HUES64 (cell line): ENCODE data around the gene YEATS4. TPM values are rescaled to one million over a fixed set of nuclear protein-coding genes. Genes with fewer than 3 reads are reported as not detected.
"Not testable (repeated sequence)": the region's sequence is repeated elsewhere in the genome, so short reads cannot be mapped to it uniquely, and the experiment has no call there.

Experiments
- H3K27ac ChIP-seq: 2 replicates; pipeline ENCODE4 v1.7.0; 2013; ENCODE audit warnings: low read depth, low read length, inconsistent platforms
- H3K27me3 ChIP-seq: 2 replicates; pipeline ENCODE4 v1.6.1; 2013; ENCODE audit warnings: mild to moderate bottlenecking, low read length; ENCODE audit not compliant: insufficient read depth
- H3K36me3 ChIP-seq: 2 replicates; pipeline ENCODE4 v1.6.1; 2013; ENCODE audit warnings: mild to moderate bottlenecking, low read length; ENCODE audit not compliant: insufficient read depth
- H3K4me1 ChIP-seq: 2 replicates; pipeline ENCODE4 v1.6.1; 2013; ENCODE audit warnings: mild to moderate bottlenecking, low read length, moderate library complexity; ENCODE audit not compliant: insufficient read depth
- H3K4me3 ChIP-seq: 2 replicates; pipeline ENCODE4 v1.5.1; 2013; ENCODE audit warnings: mild to moderate bottlenecking, low read length, moderate library complexity
- H3K9ac ChIP-seq: 2 replicates; pipeline ENCODE4 v1.6.1; 2013; ENCODE audit warnings: mild to moderate bottlenecking, low read depth, low read length
- H3K9me3 ChIP-seq: 2 replicates; pipeline ENCODE4 v1.6.1; 2013; ENCODE audit warnings: low read depth, low read length; ENCODE audit not compliant: insufficient read depth
- WGBS: fragments of 150-250, 120-280 bp; methylation state at CpG from one replicate; pipeline ENCODE4 v1.1.7; 2013; ENCODE audit warnings: missing lambda C conversion rate; 5-methylcytosine and 5-hydroxymethylcytosine counted together
- polyA plus RNA-seq, 2 experiments: library from polyadenylated mRNA; stranded (reverse); fragments of 50-300 nt; gene quantifications; one replicate each; pipeline ENCODE4 v1.2.3, GENCODE V29; 2013

The YEATS4 gene
- 35.6 TPM for polyA plus RNA-seq (2013, experiment 1 of 2)
- 40.3 TPM for polyA plus RNA-seq (2013, experiment 2 of 2)

DNA sequence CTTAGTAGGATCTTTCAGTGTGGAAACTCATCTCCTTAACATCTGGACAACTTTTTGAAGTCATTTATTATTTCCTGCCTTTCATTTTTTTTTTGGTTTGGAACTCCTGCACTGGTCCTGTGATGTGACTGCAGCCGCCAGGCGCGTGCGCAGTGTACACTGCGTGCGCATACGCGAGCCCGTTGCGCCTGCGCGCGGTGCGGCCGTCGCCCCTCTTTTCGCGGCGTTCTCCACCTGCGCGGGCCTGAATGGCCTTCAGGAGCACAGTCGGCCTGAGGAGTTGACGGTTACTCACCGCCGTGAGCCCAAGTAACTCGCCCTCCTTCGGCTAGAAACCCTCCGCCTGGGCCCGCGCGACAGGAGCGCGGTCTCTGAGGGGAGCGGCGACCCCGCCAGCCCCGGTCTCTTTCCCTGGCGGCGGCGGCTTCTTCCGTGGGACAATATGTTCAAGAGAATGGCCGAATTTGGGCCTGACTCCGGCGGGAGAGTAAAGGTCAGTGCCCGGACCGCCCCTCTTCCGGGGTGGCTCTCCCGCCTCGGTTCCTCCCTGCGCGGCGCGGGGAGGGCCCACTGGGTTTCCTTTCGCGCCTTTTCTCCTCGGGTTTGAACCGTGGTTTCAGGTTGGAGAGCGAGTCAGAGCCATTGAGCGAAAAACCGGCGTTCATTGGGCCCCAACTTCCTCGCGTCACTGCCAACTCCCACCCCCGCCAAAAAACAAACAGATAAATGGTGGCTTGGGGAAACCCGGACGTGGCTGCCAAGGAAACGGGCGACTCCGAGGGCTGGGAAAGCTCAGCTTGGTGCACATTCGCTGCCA is at the start of gene YEATS4:
Gene YEATS4, plus strand, starts transcription at position 213 of the 817 bp plus-strand sequence. Its CDS starts 230 bp downstream, at position 443.
- Histone ChIP-seq H3K4me1 (0 out of 2 replicates have a peak, but pooled peaks cover 4% of the 10 kb centered on the region), H3K27me3 (no peaks in the 10 kb centered on the region), H3K36me3 (peaks cover 26% of the 10 kb centered on the region), H3K9ac (peak within 1 kb of the TSS; percentile 97), H3K4me3 (peak within 1 kb of the TSS; percentile 88), H3K27ac (peak within 1 kb of the TSS; percentile 99), H3K9me3 (no peaks in the 10 kb centered on the region; the same call in 1 of the 2 replicates)
- under 1% methylated on average over 70 of the region's 70 CpGs for WGBS

DNA sequence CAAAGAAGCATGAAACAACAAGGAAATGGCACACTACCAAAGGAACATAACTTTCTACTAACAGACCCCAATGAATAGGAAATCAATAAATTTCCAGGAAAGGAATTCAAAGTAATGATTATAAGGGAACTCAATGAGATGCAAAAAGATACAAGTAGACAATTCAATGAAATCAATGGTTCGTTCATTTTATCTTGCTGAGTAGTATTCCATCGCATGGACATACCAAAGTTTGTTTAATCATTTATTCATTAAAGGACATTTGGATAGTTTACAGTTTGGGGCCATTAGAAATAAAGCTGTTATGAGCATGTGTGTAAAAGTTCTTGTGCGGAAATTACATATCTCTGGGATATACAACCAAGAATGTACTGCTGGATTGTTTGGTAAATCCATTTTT is 46.3 kb upstream of the YEATS4 start:
- WGBS, result 98% methylated on average over 3 of the region's 3 CpGs
- H3K27me3 ChIP-seq, result no peaks in the 10 kb centered on the region
- H3K9me3 ChIP-seq, result peaks cover 10% of the 10 kb centered on the region; the same call in 1 of the 2 replicates

DNA sequence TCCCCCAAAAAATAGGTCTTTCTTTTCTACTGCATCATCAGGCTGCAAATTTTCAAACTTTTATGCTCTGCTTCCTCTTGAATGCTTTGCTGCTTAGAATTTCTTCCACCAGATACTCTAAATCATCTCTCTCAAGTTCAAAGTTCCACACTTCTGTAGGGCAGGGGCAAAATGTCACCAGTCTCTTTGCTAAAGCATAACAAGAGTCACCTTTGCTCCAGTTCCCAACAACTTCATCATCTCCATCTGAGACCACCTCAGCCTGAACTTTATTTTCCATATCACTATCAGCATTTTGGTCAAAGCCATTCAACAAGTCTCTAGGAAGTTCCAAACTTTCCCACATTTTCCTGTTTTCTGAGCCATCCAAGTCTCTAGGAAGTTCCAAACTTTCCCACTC is 42.8 kb upstream of the YEATS4 start:
- not testable (repeated sequence) for H3K36me3 ChIP-seq, H3K27me3 ChIP-seq, H3K27ac ChIP-seq, H3K4me1 ChIP-seq, H3K9ac ChIP-seq, H3K4me3 ChIP-seq
- peaks cover 14% of the 10 kb centered on the region for H3K9me3 ChIP-seq

More for the DNA sequence above, 46.3 kb upstream of the YEATS4 start:
- Histone ChIP-seq H3K36me3 (no peaks in the 10 kb centered on the region), H3K4me3 (no peak overlapping the region), H3K9ac (no peak overlapping the region), H3K4me1 (no peaks in the 10 kb centered on the region), H3K27ac (no peak overlapping the region)

DNA sequence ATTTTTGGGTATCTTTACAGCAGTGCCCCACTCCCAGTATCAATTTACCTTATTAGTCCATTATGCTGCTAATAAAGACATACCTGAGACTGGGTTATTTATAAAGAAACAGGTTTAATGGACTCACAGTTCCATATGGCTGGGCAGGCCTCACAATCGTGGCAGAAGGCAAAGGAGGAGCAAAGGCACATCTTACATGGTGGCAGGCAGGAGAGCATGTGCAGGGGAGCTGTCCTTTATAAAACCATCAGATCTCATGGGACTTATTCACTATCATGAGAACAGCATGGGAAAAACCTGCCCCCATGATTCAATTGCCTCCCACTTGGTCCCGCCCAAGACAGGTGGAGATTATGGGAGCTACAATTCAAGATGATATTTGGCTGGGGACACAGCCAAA is 42.3 kb upstream of the YEATS4 start:
- H3K36me3 ChIP-seq, H3K4me3 ChIP-seq, H3K4me1 ChIP-seq, H3K9ac ChIP-seq, H3K27ac ChIP-seq, H3K27me3 ChIP-seq: not testable (repeated sequence)
- H3K9me3 ChIP-seq, result peaks cover 14% of the 10 kb centered on the region
- WGBS, result 87% methylated on average over 2 of the region's 2 CpGs

DNA sequence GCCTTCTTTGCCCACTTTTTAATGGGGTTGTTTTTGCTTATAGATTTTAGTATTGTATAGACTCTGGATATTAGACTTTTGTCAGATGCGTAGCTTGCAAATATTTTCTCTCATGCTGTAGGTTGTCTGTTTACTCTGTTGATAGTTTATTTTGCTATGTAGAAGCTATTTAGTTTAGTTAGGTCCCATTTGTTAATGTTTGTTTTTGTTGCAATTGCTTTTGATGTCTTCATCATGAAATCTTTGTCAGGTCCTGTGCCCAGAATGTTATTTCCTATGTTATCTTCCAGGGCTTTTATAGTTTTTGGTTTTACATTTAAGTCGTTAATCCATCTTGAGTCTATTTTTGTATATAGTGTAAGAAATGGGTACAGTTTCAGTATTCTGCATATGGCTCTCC is 41.3 kb upstream of the YEATS4 start:
- Histone ChIP-seq H3K9ac (no peak overlapping the region), H3K4me3 (no peak overlapping the region), H3K4me1 (no peaks in the 10 kb centered on the region; the same call in 1 of the 2 replicates), H3K36me3 (no peaks in the 10 kb centered on the region), H3K27ac (no peak overlapping the region), H3K27me3 (no peaks in the 10 kb centered on the region), H3K9me3 (peaks cover 14% of the 10 kb centered on the region)
- WGBS, result 96% methylated on average over 2 of the region's 2 CpGs

DNA sequence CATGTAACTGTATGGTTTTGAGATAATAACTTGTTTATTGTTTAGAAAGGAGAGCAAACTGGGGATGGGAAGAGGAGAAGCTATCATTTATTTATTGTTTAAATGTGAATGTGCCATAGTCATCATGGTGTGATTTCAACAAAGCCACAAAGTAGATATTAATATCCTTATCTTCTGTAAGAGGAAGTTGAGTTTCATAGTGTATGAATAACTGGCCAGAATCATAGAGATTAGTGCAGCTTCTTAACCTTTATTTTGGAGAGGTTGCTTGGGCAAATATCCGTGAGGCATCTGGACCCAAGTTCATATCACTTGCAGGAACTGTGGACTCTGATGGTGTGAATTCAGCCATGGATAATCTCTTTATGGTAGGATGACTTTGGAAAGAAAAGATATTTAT is 38.2 kb upstream of the YEATS4 start:
- H3K4me1 ChIP-seq, result no peaks in the 10 kb centered on the region; the same call in 1 of the 2 replicates
- no peak overlapping the region for H3K27ac ChIP-seq
- H3K36me3 ChIP-seq, result no peaks in the 10 kb centered on the region
- no peak overlapping the region for H3K9ac ChIP-seq
- 95% methylated on average over 1 of the region's 1 CpG for WGBS
- peaks cover 8% of the 10 kb centered on the region for H3K9me3 ChIP-seq
- H3K4me3 ChIP-seq, result no peak overlapping the region
- H3K27me3 ChIP-seq, result no peaks in the 10 kb centered on the region

DNA sequence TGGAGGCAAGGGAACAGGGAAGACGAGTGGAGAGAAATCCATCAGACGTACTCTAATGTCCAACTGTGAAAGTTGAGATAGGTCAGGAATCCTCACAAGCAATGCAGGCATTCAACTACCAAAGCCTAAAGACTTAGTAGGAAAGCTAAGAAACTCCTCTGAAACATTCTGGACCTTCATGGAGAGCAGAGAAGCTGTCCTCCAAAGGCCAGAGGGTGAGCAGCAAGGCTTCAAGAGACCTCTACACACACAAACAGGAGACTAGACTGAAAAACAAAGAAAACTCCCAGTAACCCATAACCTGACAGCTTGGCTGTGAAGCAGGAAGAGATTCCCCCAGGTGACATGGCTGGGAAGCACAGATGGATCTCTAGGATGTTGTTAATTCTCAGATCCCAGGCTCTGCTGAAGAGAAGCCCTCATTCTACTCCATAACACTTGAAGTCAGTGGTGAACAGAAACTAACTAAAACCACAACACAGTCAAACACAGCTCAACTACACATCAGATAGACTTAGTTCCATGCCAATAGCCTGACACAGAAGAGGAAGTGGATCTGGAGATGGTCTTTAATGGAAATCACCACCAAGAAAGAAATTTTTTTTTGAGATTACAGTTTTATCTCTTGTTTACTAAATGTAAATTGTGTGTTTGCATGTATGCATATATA is 34.6 kb upstream of the YEATS4 start:
- 94% methylated on average over 2 of the region's 2 CpGs for WGBS
- H3K9ac ChIP-seq, result no peak overlapping the region

DNA sequence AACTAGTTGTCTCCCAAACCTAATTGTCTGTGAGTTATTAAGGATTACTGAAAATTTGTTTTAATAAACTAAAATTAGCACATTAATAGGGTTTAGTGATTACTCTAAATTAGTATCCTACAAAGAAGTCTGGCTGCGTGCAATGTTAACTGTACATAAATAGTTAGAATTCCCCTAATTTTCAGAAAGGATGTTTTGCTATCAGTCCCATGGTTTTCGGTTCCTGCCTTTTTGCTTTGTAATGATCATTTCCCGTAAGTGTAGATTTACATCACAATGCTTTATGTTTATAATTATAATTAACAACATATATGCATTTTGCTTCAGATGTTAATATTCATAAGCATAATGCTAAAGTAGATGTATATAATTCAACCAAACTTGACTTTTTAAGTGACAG is 31.1 kb upstream of the YEATS4 start:
- WGBS, result no CpG with 5 or more reads among the region's 3 CpGs
- H3K4me1 ChIP-seq, result peaks cover 54% of the 10 kb centered on the region
- H3K27me3 ChIP-seq, result no peaks in the 10 kb centered on the region; the same call in 1 of the 2 replicates
- no peaks in the 10 kb centered on the region for H3K36me3 ChIP-seq
- no peaks in the 10 kb centered on the region for H3K9me3 ChIP-seq
- H3K9ac ChIP-seq, result no peak overlapping the region
- H3K27ac ChIP-seq, result no peak overlapping the region; the same call in 1 of the 2 replicates
- H3K4me3 ChIP-seq, result no peak overlapping the region

More for the DNA sequence above, 34.6 kb upstream of the YEATS4 start:
- Histone ChIP-seq H3K27ac (no peak overlapping the region), H3K4me3 (no peak overlapping the region), H3K27me3 (no peaks in the 10 kb centered on the region), H3K9me3 (no peaks in the 10 kb centered on the region), H3K36me3 (no peaks in the 10 kb centered on the region), H3K4me1 (peaks cover 21% of the 10 kb centered on the region; the same call in 1 of the 2 replicates)

DNA sequence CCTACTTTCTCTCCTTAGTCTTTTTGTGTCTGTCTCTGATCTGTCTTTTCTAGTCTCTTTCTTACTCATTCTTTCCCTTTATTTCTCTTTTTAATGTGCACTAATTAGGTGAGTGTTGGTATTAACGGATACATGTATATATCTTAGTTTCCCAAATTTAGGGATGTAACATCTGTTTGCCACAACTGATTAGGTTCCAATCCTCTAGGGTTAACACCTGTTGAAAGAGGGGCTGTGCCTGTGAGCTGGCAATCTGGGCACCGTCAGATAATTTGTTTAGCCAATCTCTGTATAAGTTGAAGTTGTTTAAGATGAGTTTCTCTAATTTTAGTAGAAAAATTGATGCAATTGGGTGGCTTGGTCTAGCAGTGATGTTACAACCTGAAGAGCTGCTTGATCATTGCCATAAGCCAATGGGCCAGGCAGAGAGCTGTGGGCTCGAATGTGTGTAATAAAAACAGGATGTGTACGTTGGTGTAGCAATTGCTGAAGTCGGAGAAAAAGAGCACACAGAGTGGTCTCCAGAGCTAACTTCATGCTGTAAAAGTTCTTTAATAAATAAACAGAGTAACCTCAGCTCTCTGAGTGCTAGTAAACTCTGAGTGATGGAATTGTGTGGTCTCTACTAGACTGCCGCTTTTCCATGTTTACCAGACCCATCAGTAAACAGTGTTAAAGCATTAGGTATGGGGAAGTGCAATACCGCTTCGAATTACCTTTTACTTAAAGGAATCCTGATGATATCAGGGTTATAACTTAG is 29.7 kb upstream of the YEATS4 start:
- WGBS, result 79% methylated on average over 7 of the region's 8 CpGs
- Histone ChIP-seq H3K4me3 (no peak overlapping the region), H3K36me3 (no peaks in the 10 kb centered on the region), H3K4me1 (peaks cover 54% of the 10 kb centered on the region), H3K27ac (no peak overlapping the region), H3K27me3 (no peaks in the 10 kb centered on the region; the same call in 1 of the 2 replicates), H3K9ac (no peak overlapping the region), H3K9me3 (no peaks in the 10 kb centered on the region)

DNA sequence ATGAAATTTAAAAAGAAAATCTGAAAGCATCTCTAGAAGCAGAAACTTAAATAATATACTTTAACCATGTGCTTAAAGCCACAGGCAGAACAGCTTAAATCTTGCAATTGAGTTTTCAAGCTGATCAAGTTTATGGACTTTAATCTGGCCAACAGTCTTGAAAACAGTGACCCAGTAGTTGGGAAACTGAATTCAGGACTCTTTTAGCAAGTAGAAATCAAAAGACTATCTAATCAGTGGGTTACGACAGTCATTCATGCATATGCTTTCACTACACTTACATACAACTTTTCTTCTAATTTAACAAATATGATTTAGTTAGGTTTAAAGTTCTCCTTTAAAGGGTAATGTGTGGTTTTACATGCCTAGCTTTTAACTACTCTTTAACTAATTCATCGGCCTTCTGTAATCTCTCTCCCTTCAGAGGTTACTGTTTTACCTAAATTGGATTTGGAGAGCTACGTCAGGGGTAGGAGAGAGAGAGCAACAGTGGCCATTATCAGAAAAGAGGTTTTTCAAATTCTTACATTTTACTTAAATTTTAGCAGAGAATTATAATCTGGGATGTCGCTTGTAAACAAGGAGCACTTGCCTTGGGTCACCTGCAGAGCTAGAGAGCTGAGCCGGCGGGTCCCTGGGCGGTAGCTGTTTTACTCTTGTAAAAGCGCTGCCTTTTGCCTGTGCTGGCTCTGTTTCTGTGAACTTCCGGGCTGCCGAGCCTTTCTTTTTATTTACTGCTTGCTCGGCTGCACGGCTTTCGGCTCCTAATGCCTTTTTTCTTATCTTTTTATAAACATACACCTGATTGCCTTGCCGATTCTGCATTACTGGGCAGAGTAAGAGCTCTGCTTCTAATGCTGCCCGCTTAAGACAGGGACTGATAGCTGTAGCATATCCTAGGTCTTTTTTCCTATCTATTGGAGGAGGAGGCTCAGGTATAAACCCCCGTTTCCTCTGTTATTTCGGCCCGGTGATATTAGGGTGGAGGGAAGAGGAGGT is 28.8 kb upstream of the YEATS4 start:
- 6% methylated on average over 15 of the region's 18 CpGs for WGBS
- Histone ChIP-seq H3K4me3 (peak overlapping the region; percentile 46), H3K27me3 (no peaks in the 10 kb centered on the region; the same call in 1 of the 2 replicates), H3K27ac (peak overlapping the region; percentile 51), H3K9ac (peak overlapping the region; percentile 41; the same call in 1 of the 2 replicates), H3K36me3 (no peaks in the 10 kb centered on the region), H3K9me3 (no peaks in the 10 kb centered on the region), H3K4me1 (peaks cover 54% of the 10 kb centered on the region)
